Measurements from ENCODE around the gene PEX11A. TPM values are rescaled to one million over a fixed set of nuclear protein-coding genes. Genes with fewer than 3 reads are reported as not detected.

PEX11A gene
- total RNA-seq, 1 donor from 2014 or later: 6.5 TPM

DNA sequence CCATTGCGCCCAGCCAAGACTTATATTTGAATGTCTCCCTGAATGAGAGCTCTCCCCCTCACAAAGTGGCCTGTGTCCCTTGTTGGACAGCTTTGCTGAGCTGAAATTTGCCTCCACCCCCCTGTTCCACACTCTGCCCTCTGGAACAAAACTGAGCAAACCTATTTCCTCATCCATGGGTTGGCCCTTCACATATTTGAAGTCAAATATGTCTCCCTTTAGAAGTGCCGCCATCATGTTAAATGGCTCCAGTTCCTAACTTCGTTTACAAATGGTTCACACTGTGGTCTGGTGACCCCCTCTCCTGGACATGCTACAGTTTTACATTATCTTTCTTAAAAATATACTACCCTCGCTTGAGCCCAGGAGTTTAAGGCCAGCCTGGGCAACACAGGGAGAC is 16.0 kb downstream of the PEX11A start:
- no peak for DNase-seq

DNA sequence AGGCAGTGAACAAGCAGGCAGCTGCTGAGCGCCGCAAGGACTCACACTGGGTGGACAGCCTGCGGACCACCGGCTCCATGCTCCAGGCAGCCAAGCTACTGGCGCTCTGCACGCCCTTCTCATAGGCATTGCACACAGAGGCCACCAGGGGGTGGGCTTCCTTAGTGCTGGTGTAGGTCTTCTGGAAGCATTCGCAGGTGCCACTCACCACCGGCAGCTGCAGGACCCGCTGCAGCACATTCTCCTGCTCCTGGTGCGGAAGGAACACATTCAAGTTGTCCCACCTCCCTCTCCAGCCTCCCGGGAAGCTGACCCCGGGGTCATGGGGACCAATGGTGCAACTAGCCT is 17.4 kb downstream of the PEX11A start:
- DNase-seq: peak; percentile 62

DNA sequence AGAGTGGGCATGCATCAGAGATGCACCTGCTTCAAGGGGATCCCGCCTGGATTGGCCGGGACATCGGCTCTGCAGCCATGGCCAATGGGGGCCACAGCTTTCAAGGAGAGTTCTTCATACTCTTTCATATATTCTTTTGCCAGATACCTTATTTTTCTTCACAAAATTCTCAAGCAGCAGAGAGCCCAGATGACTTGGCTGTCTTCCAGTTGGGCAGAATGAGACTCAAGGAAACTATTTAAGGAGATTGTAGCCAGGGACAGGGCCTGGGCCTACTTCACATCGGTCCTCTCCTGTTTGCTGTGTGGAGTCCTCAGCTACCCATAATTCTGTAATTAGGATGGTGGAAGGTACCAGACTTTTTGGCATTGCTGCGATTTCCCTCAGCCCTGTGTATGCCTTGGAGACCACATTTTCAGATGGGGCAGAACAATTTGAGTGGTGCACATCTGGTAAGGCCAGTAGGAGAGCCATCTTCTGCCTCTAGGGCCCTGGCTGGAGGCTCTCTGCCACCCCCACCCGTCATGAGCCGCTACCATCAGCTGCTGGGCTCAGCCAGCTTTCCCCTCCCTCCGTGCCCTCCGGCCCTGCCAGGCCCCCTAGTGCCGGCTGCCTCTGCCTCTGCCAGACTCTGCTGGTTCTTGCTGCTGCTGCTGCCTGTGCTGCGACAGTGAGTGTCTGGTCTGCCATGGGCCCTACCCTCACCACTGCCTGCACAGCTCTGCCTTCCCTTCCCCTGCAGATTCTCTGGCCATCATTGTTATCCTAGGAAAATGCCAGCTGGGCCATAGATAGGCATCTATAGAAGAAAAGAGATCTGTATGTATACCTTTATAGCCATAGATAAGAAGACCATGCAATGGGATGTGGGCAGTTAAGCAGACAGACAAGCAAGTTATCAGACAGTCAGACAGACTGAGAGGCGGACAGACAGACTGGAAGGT is 18.1 kb downstream of the PEX11A start:
- no peak for DNase-seq

DNA sequence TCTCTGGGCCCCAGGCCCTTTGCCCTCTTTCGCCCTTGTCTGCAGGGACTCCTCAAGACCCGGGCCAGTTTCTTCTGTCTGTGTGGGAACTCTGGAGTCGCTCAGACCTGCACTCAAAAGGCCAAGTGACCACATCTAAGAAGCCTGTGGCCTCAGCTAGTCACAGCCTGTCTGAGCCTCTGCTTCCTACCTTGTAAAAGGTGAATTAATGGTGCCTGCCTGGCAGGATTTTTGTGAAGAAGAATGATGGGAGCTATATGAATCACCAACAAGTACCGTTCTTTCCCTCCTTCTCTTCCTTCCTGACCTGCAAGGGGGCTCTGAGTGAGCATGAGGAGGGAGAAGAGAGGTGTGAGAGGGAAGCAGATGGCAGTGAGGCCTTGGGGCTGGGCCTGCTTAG is 18.9 kb downstream of the PEX11A start:
- no peak for DNase-seq

DNA sequence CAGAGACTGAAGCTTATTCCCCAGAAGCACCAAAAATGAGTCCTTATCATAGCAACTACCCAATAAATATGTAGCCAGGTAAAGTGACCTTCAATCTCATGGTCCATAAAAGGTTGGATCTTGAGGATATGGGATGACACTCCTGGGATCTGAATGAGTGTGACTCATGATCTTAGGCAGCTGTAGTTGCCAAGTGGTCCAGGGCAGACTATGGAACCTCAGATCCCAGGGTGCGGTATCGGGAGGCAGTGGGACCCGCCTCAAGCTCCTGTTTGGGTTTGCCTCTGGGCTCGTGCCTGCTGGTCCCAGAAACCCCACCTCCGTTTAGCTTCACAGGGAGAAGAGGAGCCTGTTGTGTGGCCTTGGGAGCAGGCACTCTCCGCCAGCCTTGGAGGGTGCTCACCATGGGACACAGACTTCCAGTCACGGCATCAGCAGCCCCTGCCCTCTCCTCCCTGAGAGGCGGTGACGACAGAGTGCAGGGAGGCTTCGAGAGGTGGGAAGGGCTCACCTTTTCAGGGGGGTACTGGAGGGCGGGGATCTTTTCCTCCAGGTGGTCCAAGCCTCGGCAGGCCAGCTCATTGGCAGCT is 19.5 kb downstream of the PEX11A start:
- no peak for DNase-seq

DNA sequence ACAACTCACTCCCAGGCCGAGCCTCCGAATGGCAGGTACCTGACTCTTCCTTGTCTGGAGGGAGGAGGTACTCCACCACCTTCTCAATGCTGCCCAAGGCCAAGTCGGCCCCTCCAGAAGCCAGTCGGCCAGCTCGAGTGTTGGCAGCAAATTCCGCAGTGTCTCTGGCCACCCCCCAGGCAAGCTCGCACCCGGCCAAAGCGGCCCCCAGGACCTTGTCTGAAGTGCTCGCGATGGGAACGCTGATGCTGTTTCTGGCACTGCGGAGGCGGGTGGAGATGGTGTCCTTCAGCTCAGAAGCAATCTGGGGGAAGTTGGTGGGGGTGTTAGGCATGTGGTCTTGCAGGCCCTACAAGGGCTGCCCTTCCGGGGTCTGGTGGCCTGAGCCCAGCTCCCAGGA is 20.6 kb downstream of the PEX11A start:
- DNase-seq: no peak

DNA sequence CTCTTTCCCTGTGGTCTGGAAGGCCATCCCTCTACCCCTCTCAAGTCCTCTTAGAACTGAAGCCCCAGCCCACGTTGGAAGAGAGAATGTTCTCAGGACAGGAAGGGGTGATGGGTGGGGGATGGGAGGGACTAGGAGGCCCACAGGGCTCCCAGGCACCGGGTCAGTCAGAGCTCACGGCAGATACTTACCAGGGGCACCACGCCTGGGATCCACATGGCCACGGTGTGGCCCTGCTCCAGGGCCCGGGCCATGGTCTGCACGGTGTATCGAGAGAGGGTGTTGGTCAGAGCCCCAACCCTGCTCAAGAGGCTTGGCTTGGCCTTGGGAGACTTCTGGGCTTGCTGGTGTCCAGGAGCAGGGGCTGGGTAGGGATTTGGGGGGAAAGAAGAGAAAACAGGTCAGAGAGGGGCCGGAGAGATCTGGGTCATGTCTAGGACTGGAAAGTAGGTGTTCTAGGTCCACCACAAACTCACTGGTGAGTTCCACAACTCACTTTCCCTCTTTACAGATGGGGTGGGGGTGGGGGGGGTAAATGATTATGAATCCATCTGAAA is 21.2 kb downstream of the PEX11A start:
- no peak for DNase-seq

DNA sequence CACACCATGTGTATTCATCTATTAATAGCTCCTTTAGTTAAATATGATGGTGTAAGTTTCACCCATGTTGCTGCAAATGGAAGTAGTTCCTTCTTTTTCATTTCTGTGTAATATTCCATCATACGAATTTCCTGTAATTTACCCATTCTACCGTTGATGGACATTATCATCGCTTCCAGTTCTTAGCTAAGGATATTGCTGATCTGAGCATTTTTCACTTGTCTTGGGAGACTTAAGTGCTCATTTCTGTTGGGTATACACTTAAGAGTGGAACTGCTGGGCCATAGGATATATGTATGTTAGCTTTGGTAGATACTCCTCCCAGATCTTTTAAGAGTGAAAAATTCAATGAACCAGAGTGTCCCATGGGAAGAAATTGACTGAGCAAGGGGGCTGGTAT is 22.4 kb downstream of the PEX11A start:
- DNase-seq: no peak

DNA sequence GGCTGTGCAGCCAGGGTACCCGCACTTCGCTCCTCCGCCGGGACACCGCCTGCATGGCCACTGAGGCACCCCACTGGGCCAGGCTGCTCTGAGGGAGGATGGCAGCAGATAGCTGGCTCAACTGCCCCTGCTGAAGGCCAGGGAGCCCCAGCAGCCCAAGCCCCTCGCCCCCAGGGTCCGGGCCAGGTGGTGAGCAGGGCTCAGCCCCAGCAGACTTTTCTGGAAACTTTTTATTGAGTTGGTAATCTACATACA is 22.9 kb downstream of the PEX11A start:
- no peak for DNase-seq

DNA sequence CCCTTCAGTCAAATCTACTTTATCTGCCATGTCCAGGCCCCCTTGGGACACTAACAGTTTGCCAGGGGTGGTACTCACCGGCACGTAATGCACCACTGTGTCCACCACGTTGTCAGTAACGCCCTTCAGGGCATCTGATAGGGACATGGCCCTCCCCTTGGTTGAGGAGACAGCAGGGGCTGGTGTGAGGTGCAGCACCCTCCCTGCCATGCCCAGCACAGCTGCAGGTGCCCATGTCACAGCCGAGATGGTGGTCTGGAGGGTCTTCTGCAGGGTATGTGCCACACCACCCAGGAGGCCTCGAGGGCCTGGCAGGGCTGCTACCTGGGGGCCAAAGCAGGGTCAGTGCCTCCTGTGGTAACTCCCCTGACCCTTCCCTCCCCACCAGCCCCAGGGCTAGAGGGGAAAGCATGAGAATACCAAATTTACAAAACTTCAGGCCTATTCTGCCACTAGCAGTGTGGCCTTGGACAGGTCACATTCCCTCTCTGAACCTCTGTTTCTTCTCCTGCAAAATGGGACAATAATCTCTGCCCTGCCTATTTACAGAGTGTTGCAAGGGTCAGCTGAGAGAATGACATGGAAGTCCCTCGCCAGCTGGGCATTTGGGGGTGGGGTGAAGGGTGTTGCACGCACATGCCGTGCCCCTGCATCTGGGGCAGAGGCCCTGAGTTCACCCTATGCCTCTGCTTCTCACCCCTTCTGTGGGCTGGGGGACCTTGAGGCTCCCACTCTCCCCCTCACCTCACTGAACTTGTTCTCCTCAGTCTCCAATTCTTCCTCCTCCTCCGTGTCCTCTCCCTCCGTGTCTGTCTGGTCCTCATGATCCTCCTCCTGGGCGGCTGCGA is 23.5 kb downstream of the PEX11A start:
- no peak for DNase-seq

DNA sequence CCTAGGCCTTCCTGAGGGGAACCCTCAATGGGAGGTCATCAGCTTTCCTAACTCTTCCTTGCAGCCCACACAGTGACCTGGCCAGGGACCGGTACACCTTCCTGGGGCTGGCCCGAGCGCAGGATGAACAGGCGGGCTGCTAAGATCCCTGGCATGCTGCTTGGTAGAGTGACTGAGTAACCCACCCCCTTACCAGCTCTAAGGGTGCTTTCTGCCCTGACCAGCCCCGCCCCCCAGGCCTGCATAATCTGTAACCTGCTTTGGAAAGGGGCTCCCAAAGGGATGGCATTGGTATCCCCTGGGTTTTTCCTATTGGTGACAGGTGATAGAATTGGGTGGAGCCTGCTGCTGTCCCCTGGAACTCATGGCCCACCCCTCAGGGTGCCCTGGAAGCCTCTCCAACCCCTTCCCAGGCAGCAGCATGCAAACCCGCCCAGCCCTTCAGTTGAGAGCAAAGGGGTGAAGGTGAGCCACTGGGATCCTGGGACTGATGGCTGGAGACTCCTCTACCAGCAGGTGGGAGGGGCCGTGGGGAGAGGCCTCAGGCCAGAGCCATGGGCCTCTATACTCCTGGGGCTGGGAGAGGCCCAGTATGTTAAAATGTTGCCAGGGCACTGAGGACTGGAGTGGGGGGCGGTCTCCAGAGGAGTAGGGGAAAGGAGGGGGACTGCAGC is 24.2 kb downstream of the PEX11A start:
- no peak for DNase-seq

DNA sequence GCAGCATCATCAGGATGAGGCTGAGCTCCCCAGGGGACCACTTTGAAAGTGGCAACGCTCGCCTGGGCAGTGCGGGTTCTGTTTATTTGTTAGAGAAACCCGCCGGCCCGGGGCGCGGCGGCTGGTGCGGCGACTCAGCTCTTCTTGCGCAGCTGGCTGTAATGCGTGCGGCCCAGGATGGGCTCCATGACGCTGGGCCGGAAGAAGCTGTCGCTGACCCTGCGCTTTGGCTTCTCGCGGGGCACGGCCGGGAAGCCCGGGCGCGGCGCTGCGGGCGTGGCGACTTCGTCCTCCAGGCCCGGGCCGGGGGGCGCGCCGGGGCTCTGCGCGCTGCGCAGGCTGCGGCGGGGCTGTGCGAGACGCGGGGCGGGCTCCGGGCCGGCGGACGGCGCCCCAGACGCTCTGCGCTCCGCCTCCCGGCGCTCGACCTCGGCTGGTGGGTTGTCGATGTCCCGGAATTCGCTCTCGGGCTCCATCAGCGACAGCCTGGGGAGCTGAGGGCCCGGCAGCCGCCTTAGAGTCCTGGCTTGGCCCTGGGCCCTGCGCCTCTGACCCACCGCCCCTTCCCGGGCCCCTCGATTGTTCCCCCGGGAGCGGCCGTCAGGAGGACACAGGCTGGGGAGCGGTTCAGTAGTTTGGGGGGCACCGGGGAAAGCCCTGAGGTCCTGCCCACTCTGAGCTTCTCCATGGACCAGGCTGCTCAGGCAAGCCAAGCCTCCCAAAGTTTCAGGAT is 24.9 kb downstream of the PEX11A start:
- peak; percentile 67 for DNase-seq

DNA sequence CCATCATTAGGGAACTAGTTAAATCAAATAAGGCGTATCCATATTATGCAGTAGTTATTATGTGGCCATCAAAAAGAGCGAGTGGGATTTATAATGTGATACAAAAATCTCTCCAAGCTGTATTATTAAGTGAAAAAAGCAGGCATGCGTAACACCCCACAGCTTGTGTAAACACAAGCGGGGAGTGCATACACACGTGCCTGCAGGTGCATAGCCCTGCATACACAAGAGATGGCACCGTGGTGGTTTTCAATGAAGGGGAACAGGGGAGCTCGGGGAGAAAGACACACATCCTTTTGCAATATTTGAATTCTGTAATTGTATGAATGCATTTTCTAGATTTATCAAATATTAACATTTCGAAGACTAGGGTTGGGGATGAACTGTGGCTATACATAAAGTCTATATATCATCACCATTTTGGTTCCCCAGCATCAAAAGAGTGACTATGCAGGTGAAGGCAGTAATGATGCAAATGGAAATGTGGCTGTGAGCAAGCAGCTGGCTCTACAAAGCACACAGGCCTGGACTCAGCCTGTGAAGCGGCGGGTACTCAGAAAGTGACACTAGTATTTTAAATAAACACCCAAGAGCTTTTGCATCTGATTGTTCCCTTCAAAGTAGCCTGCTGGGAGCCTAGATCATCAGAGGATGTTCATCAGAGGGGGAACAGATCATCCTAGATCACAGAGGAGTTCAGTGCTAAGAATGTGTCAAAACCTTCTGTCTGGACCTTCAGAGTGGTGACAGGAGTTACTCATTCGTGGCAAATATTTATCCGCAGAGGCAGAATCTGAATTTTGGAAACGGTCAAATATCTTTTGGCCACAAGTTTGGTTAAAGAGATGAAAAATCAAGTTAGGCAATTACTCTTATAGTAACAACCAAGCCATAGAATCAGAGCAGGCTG is 25.9 kb downstream of the PEX11A start:
- no peak for DNase-seq

DNA sequence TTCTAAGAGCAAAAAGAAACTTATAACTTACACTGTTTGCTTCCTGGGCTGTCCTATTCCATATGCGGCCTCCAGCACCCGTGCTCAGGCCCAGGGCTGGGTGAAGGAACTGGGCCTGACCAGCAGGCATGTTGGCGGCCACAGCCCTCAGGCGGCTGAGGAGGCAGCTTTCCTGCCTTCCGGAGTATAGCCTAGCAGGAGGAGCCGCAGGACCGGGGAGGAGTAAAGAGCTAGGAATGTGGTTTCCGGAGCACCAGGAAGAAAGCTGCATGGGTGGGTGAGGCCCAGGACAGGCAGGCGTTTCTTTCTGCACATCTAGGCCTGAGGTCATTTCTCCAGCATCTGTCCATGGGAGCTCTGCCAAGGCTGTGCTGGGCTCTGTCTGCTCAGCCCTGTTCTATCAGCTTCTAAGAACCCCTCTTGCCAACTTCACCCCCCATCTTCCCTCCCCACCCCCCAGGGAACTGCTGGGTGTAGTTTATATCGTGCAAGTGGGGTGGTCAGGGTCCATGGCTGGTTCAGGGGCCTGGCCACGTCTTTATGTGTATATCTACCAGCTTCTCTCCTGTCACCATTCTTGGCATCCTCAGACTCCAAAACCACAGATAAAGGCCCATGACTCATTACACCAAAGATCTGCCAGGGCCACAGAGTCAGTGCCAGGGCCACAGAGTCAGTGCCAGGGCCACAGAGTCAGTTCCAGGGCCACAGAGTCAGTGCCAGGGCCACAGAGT is 27.5 kb downstream of the PEX11A start:
- peak; percentile 79 for DNase-seq

DNA sequence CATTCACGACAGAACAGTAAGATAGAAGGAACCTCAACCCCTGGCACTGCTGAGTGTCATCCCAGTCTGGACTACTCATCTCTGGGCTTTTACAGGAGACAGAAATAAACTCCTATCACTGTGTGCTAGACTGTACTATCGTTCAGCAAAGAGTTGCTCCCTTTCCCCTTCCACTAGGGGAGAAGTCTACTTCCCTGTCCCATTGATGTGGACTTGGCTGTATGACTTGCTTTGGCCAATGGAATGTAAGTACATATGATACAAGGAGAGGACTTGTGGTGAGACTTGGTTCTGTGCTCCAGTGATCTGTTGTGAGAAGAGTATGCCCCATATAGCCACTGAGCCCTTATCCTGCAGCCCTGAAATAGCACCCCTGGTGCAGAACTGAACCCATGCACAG is 30.0 kb downstream of the PEX11A start:
- no peak for DNase-seq

DNA sequence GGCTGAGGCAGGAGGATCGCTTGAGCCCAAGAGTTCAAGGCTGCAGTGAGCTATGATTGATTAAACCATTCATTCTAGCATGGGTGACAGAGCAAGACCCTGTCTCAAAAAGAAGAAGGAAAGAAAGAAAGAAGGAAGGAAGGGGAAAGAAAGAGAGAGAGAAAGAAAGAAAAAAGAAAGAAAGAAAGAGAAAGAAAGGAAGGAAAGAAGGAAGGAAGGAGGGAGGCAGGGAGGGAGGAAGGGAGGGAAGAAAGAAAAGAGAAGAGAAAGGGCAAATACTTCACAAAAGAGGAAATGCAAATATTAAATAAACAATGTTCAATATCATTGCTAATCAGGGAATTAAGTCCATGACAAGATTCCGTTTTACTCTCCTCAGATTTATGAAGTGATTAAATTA is 31.3 kb downstream of the PEX11A start:
- DNase-seq: no peak

DNA sequence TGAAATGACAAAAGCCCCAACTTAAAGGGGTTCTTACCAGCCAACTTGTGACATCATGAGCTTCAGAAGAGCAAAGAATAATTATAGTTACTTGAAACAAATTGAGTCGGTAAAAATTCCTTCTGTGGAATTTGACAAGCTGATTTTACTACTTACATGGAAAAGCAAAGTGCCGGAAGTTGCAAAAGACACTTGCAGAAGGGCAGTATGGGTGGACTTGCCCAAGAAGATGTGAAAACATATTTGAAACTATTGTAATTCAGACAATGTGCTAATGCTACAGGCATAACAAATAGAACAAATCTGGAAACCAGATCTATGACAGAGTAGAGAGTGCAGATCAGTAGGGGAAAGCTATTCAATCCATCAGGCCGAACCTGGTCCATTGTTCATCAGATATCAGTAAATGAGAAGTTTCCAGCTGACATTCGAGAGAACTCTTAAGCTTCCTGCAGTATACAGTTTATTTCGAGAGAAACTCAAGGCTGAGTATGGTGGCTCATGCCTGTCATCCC is 32.8 kb downstream of the PEX11A start:
- DNase-seq: no peak

DNA sequence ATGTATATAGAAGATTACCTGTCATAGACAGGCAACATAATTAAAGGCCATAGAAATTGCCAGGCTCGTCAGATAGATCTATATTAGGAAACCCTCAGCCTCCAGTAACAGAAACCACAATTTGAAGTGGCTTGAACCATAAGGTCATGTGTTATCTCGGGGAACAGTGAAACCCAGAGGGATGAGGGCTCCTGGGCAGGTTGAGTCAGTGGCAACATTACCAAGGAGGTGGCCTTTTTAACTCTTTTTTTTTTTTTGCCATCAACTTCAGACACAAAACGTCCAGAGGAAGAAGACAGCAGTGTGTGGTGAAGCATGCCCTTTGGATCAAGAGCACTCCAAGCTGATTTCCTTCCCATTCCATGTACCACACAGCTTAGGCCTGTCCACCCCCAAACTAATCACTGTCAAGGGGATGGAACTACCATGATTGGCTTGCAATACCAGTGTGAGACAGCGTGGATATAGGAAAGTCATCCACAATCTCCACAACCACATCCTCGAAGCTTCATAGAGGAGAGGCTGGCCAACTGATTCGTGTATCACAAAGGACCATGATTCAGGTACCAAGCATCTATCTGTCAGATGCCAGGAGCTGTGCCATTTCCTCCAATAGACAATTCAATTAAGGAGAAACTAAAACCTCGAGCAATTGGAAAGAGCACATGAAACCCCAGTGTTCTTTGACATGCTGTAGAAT is 34.3 kb downstream of the PEX11A start:
- DNase-seq: no peak

All from dermis blood vessel endothelial cell (primary cell).